Right lobe of liver (tissue), 6 donors: ENCODE results near the gene IZUMO4. TPM values are rescaled to one million over a fixed set of nuclear protein-coding genes. Genes with fewer than 3 reads are reported as not detected.

Experiments
- ATAC-seq, 4 donors: fragments of 200-7000 bp; cut with Tn5 transposase; one replicate each; pipeline ENCODE4 v1.9.1; 2020; ENCODE audit warnings: mild to moderate bottlenecking in 4 of 4, moderate library complexity in 4 of 4
- DNase-seq, 3 donors: peaks; one replicate each; pipeline ENCODE4 v3.0.0-alpha.2; 2020
- H3K27ac ChIP-seq, 3 donors: fragments of 200-600 bp; one replicate each; pipeline ENCODE4 v1.8.0; 2022
- H3K27me3 ChIP-seq, 2 donors: fragments of 200-600 bp; one replicate each; pipeline ENCODE4 v1.8.0; 2022
- H3K36me3 ChIP-seq, 4 donors: fragments of 200-600 bp; sonication (generic) in 1 of 4; one replicate each; pipeline versions ENCODE4 v1.5.1 to v1.8.0; 2017 to 2022; ENCODE audit warnings: control low read depth in 1 of 4
- H3K4me1 ChIP-seq, 4 donors: fragments of 200-600 bp; sonication (generic) in 1 of 4; one replicate each; pipeline versions ENCODE4 v1.5.1 to v1.8.0; 2017 to 2022; ENCODE audit warnings: control low read depth in 1 of 4
- H3K4me3 ChIP-seq, 3 donors: fragments of 200-600 bp; one replicate each; pipeline ENCODE4 v1.8.0; 2022
- H3K9me3 ChIP-seq, 4 donors: fragments of 200-600 bp; sonication (generic) in 1 of 4; one replicate each; pipeline versions ENCODE4 v1.5.1 to v1.8.0; 2017 to 2022; ENCODE audit warnings: control low read depth in 1 of 4
- CTCF ChIP-seq, 4 donors: fragments of 200-600 bp in 3 of 4; fragments of 450-650 bp in 1 of 4; IDR thresholded peaks; one replicate each; pipeline versions ENCODE4 v1.5.1 to v1.8.0; 2016 to 2022; ENCODE audit warnings: antibody characterized with exemption in 4 of 4, mild to moderate bottlenecking in 2 of 4
- POLR2A ChIP-seq: fragments of 450-650 bp; IDR thresholded peaks from one replicate; pipeline ENCODE4 v1.6.1; 2017; ENCODE audit warnings: antibody characterized with exemption, mild to moderate bottlenecking
- WGBS: methylation state at CpG from one replicate; pipeline ENCODE4 v1.1.6; 2018; ENCODE audit warnings: low coverage, low lambda C conversion rate; ENCODE audit not compliant: insufficient coverage; ENCODE audit errors: missing lambda C conversion rate; 5-methylcytosine and 5-hydroxymethylcytosine counted together
- intact Hi-C, 2 donors: fragments of 100-400 bp; cut with DNase I; formaldehyde crosslinking; loops; one replicate each; pipeline versions ENCODE4 v1.11.2 to v1.14.1; 2022
- total RNA-seq, 6 experiments: library from RNA; depleted of rRNA in 2 of 6; stranded (reverse); fragments of >200 nt in 2 of 6; fragmentation: NEBNext Ultra II Directional in 3 of 6; extraction: Animal tissue kit (Norgen Biotek cat#: 25700) in 3 of 6; gene quantifications; one replicate each; pipeline versions ENCODE4 v1.1.0 to v1.2.4, GENCODE V29; 2016 to 2023
- donor health status: DM: no; HTN: yes; CAD: no.
- donor health status: DM: no; HTN: no; CAD: no.
- donor health status: DM: no; HTN: no; CAD: no.
- donor health status: DM: no; HTN: yes; CAD: no.
- donor health status: DM: no; HTN: yes; CAD: no.

Gene IZUMO4
- total RNA-seq, 6 experiments from 2014 or later, result 1.2 to 6.9 (median 4.2) TPM; not detected in 1

- Histone ChIP-seq H3K27me3 (no peaks in the 10 kb centered on the region), H3K4me3 (no peak overlapping the region), H3K36me3 (peaks cover 6 to 93% (median 60%) of the 10 kb centered on the region in 4 donors), H3K4me1 (no peaks in the 10 kb centered on the region), H3K27ac (no peak overlapping the region), H3K9me3 (no peaks in the 10 kb centered on the region)
- no peak for TF ChIP-seq CTCF (IDR thresholded peaks at IDR 0.05)
- no peak for TF ChIP-seq POLR2A
- ATAC-seq, result no peak
- no peak for DNase-seq
- WGBS, result 96% methylated on average over 9 of the region's 25 CpGs
- intact Hi-C loops, result no loop called here
Measured at GRCh38 chr19:2115324-2115723, 18.6 kb downstream of the IZUMO4 start.

- ATAC-seq, result no peak
Measured at GRCh38 chr19:2115911-2116426, 19.3 kb downstream of the IZUMO4 start.

GRCh38 chr19:2116507-2116906 is 19.8 kb downstream of the IZUMO4 start:
- ATAC-seq (no peak), DNase-seq (no peak)
- WGBS, result no CpG with 5 or more reads among the region's 25 CpGs
- Histone ChIP-seq H3K9me3 (no peaks in the 10 kb centered on the region), H3K27ac (no peak overlapping the region), H3K27me3 (no peaks in the 10 kb centered on the region), H3K4me3 (no peak overlapping the region), H3K4me1 (no peaks in the 10 kb centered on the region), H3K36me3 (peaks cover 6 to 93% (median 61%) of the 10 kb centered on the region in 4 donors)
- intact Hi-C loops, result no loop called here
- TF ChIP-seq CTCF (IDR thresholded peaks at IDR 0.05) (no peak), POLR2A (no peak)

More at GRCh38 chr19:2115911-2116426, 19.3 kb downstream of the IZUMO4 start:
- WGBS, result 95% methylated on average over 4 of the region's 24 CpGs
- DNase-seq, result no peak
- Histone ChIP-seq H3K36me3 (peaks cover 6 to 93% (median 63%) of the 10 kb centered on the region in 4 donors), H3K4me3 (no peak overlapping the region), H3K27me3 (no peaks in the 10 kb centered on the region), H3K27ac (no peak overlapping the region), H3K4me1 (no peaks in the 10 kb centered on the region), H3K9me3 (no peaks in the 10 kb centered on the region)
- no peak for TF ChIP-seq POLR2A
- TF ChIP-seq CTCF (IDR thresholded peaks at IDR 0.05), result no peak
- intact Hi-C loops, result no loop called here

- H3K27ac ChIP-seq, result no peak overlapping the region
Measured at GRCh38 chr19:2117215-2117960, 20.7 kb downstream of the IZUMO4 start.

More at GRCh38 chr19:2117215-2117960, 20.7 kb downstream of the IZUMO4 start:
- Histone ChIP-seq H3K4me1 (no peaks in the 10 kb centered on the region), H3K36me3 (peaks cover 6 to 93% (median 62%) of the 10 kb centered on the region in 4 donors), H3K9me3 (no peaks in the 10 kb centered on the region), H3K4me3 (no peak overlapping the region), H3K27me3 (no peaks in the 10 kb centered on the region)
- TF ChIP-seq POLR2A, result no peak
- no peak for TF ChIP-seq CTCF (IDR thresholded peaks at IDR 0.05)
- no peak for ATAC-seq
- no peak for DNase-seq
- 93% methylated on average over 3 of the region's 27 CpGs for WGBS
- intact Hi-C loops, result no loop called here
